Tibial artery (tissue), 4 donors: ENCODE data around the gene UBE2Z.

Source experiments
- DNase-seq, 2 donors: peaks; one replicate each; pipeline ENCODE4 v3.0.0-alpha.2; 2019
- H3K27ac ChIP-seq, 2 donors: fragments of 200-600 bp; sonication (generic) in 1 of 2; 1 replicate in 1 of 2; 2 replicates in 1 of 2; pipeline ENCODE4 v1.5.1; 2018 to 2019; ENCODE audit warnings: mild to moderate bottlenecking in 1 of 2
- H3K27me3 ChIP-seq, 2 donors: fragments of 200-600 bp; sonication (generic) in 1 of 2; one replicate each; pipeline versions ENCODE4 v1.5.1 to v1.6.0; 2016 to 2019
- H3K36me3 ChIP-seq, 3 donors: fragments of 200-600 bp; sonication (generic) in 2 of 3; one replicate each; pipeline ENCODE4 v1.5.1; 2016 to 2019; ENCODE audit warnings: mild to moderate bottlenecking in 2 of 3
- H3K4me1 ChIP-seq, 4 donors: fragments of 200-600 bp; sonication (generic) in 2 of 4; 1 replicate in 3 of 4; 2 replicates in 1 of 4; pipeline ENCODE4 v1.5.1; 2016 to 2019
- H3K4me3 ChIP-seq, 2 donors: fragments of 200-600 bp; sonication (generic) in 1 of 2; 1 replicate in 1 of 2; 2 replicates in 1 of 2; pipeline ENCODE4 v1.5.1; 2018 to 2019; ENCODE audit warnings: mild to moderate bottlenecking in 2 of 2
- H3K9me3 ChIP-seq, 3 donors: fragments of 200-600 bp; sonication (generic) in 1 of 3; one replicate each; pipeline ENCODE4 v1.5.1; 2016 to 2019
- CTCF ChIP-seq, 2 experiments: fragments of 200-600 bp in 1 of 2; fragments of 450-650 bp in 1 of 2; IDR thresholded peaks; one replicate each; pipeline ENCODE4 v1.5.1; 2017 to 2019; ENCODE audit warnings: antibody characterized with exemption in 2 of 2, mild to moderate bottlenecking in 1 of 2, moderate library complexity in 1 of 2
- intact Hi-C: fragments of 100-400 bp; cut with DNase I; formaldehyde crosslinking; loops from one replicate; pipeline ENCODE4 v1.15.0; 2023; ENCODE audit warnings: low total_unique reads

The UBE2Z gene

GRCh38 chr17:48951572-48951971, 43.4 kb downstream of the UBE2Z start:
- intact Hi-C loops, result no loop called here
- H3K36me3 ChIP-seq, result no peaks in the 10 kb centered on the region
- H3K9me3 ChIP-seq, result no peaks in the 10 kb centered on the region
- no peak for DNase-seq
- peaks cover 0 to 37% of the 10 kb centered on the region in 2 donors for H3K27me3 ChIP-seq
- no peak overlapping the region for H3K27ac ChIP-seq
- H3K4me1 ChIP-seq, result no peaks in the 10 kb centered on the region
- no peak for TF ChIP-seq CTCF (IDR thresholded peaks at IDR 0.05)
- no peak overlapping the region for H3K4me3 ChIP-seq

- Histone ChIP-seq H3K36me3 (no peaks in the 10 kb centered on the region), H3K4me1 (no peaks in the 10 kb centered on the region), H3K9me3 (no peaks in the 10 kb centered on the region), H3K4me3 (no peak overlapping the region), H3K27ac (no peak overlapping the region), H3K27me3 (peaks cover 0 to 46% of the 10 kb centered on the region in 2 donors)
- no peak for TF ChIP-seq CTCF (IDR thresholded peaks at IDR 0.05)
- no peak for DNase-seq
- intact Hi-C loops, result no loop called here
These were observed 44.7 kb downstream of the UBE2Z start for GRCh38 chr17:48952904-48953303.

GRCh38 chr17:48954300-48954755, 46.1 kb downstream of the UBE2Z start:
- intact Hi-C loops, result no loop called here
- H3K27me3 ChIP-seq, result peaks cover 0 to 50% of the 10 kb centered on the region in 2 donors
- H3K4me3 ChIP-seq, result no peak overlapping the region
- DNase-seq, result no peak
- H3K36me3 ChIP-seq, result no peaks in the 10 kb centered on the region
- no peaks in the 10 kb centered on the region for H3K9me3 ChIP-seq
- no peak for TF ChIP-seq CTCF (IDR thresholded peaks at IDR 0.05)
- H3K4me1 ChIP-seq, result no peaks in the 10 kb centered on the region
- H3K27ac ChIP-seq, result no peak overlapping the region

- H3K4me1 ChIP-seq, result no peaks in the 10 kb centered on the region
- no peak overlapping the region for H3K27ac ChIP-seq
- TF ChIP-seq CTCF (IDR thresholded peaks at IDR 0.05), result no peak
- no peak for DNase-seq
- H3K27me3 ChIP-seq, result peaks cover 0 to 57% of the 10 kb centered on the region in 2 donors
- no peak overlapping the region for H3K4me3 ChIP-seq
- no peaks in the 10 kb centered on the region for H3K9me3 ChIP-seq
- intact Hi-C loops, result no loop called here
- H3K36me3 ChIP-seq, result no peaks in the 10 kb centered on the region
These were observed 52.8 kb downstream of the UBE2Z start for GRCh38 chr17:48960834-48961515.

GRCh38 chr17:48961516-48962233, 53.5 kb downstream of the UBE2Z start:
- Histone ChIP-seq H3K27ac (no peak overlapping the region), H3K4me3 (no peak overlapping the region), H3K27me3 (peaks cover 0 to 53% of the 10 kb centered on the region in 2 donors), H3K9me3 (no peaks in the 10 kb centered on the region), H3K36me3 (no peaks in the 10 kb centered on the region), H3K4me1 (no peaks in the 10 kb centered on the region)
- intact Hi-C loops, result no loop called here
- no peak for TF ChIP-seq CTCF (IDR thresholded peaks at IDR 0.05)
- no peak for DNase-seq
